ENCODE results near the gene PCYT2.
A peak's percentile ranks its signal among the peaks of the same experiment; 100 is the strongest.
"Not testable (repeated sequence)": the region's sequence is repeated elsewhere in the genome, so short reads cannot be mapped to it uniquely, and the experiment has no call there.

Gene PCYT2

GRCh38 chr17:81918333-81918669, 7.1 kb upstream of the PCYT2 start:
- DNase-seq (ENCODE audit: low spot score in 2 of 2); in situ Hi-C loops (cut with MboI; ENCODE audit: low sequenced_read_pairs); H3K27me3 ChIP-seq (ENCODE audit: low read depth); H3K4me1 ChIP-seq; H3K9me3 ChIP-seq: not testable (repeated sequence)
- peak overlapping the region; percentile 54 for H3K4me3 ChIP-seq
- peaks cover 52% of the 10 kb centered on the region for H3K36me3 ChIP-seq (replicated peaks)

GRCh38 chr17:81917565-81918332, 6.5 kb upstream of the PCYT2 start, which contains the start of gene SIRT7:
TSS of gene SIRT7 (minus strand) at chr17:81918176. CDS start at chr17:81918131, 45 bp downstream.
- Histone ChIP-seq H3K9me3 (no peaks in the 10 kb centered on the region), H3K36me3 (replicated peaks) (peaks cover 57% of the 10 kb centered on the region), H3K4me3 (peak within 1 kb of the TSS; percentile 54), H3K4me1 (peaks cover 7% of the 10 kb centered on the region), H3K27me3 (ENCODE audit: low read depth) (no peaks in the 10 kb centered on the region)
- DNase-seq (ENCODE audit: low spot score in 2 of 2), result peak; percentile 77 to 84
- in situ Hi-C loops (cut with MboI; ENCODE audit: low sequenced_read_pairs), result no loop called here

- peaks cover 51% of the 10 kb centered on the region for H3K36me3 ChIP-seq (replicated peaks)
- no peak for DNase-seq (ENCODE audit: low spot score in 2 of 2)
Measured at GRCh38 chr17:81916234-81917001, 5.2 kb upstream of the PCYT2 start.

GRCh38 chr17:81915331-81915730, 4.1 kb upstream of the PCYT2 start:
- in situ Hi-C loops (cut with MboI; ENCODE audit: low sequenced_read_pairs), result no loop called here
- Histone ChIP-seq H3K4me1 (peaks cover 7% of the 10 kb centered on the region), H3K4me3 (no peak overlapping the region), H3K36me3 (replicated peaks) (peaks cover 47% of the 10 kb centered on the region), H3K9me3 (no peaks in the 10 kb centered on the region), H3K27me3 (ENCODE audit: low read depth) (no peaks in the 10 kb centered on the region)
- no peak for DNase-seq (ENCODE audit: low spot score in 2 of 2)

More at GRCh38 chr17:81916234-81917001, 5.2 kb upstream of the PCYT2 start:
- in situ Hi-C loops (cut with MboI; ENCODE audit: low sequenced_read_pairs), result no loop called here
- no peaks in the 10 kb centered on the region for H3K27me3 ChIP-seq (ENCODE audit: low read depth)
- H3K4me1 ChIP-seq, result peaks cover 7% of the 10 kb centered on the region
- H3K4me3 ChIP-seq, result peak overlapping the region; percentile 54
- no peaks in the 10 kb centered on the region for H3K9me3 ChIP-seq

- in situ Hi-C loops (cut with MboI; ENCODE audit: low sequenced_read_pairs), result no loop called here
- H3K27me3 ChIP-seq (ENCODE audit: low read depth), result no peaks in the 10 kb centered on the region
- peaks cover 7% of the 10 kb centered on the region for H3K4me1 ChIP-seq
- H3K4me3 ChIP-seq, result no peak overlapping the region
- no peak for DNase-seq (ENCODE audit: low spot score in 2 of 2)
- peaks cover 47% of the 10 kb centered on the region for H3K36me3 ChIP-seq (replicated peaks)
- no peaks in the 10 kb centered on the region for H3K9me3 ChIP-seq
Measured at GRCh38 chr17:81914103-81914850, 3.1 kb upstream of the PCYT2 start.

GRCh38 chr17:81913394-81914102, 2.3 kb upstream of the PCYT2 start:
- no peaks in the 10 kb centered on the region for H3K9me3 ChIP-seq
- H3K36me3 ChIP-seq (replicated peaks), result peaks cover 49% of the 10 kb centered on the region
- no peak for DNase-seq (ENCODE audit: low spot score in 2 of 2)
- H3K4me1 ChIP-seq, result peaks cover 7% of the 10 kb centered on the region
- in situ Hi-C loops (cut with MboI; ENCODE audit: low sequenced_read_pairs), result no loop called here
- H3K27me3 ChIP-seq (ENCODE audit: low read depth), result no peaks in the 10 kb centered on the region
- H3K4me3 ChIP-seq, result no peak overlapping the region

- Histone ChIP-seq H3K36me3 (replicated peaks) (peaks cover 56% of the 10 kb centered on the region), H3K27me3 (ENCODE audit: low read depth) (no peaks in the 10 kb centered on the region), H3K9me3 (no peaks in the 10 kb centered on the region), H3K4me3 (no peak overlapping the region), H3K4me1 (peaks cover 7% of the 10 kb centered on the region)
- in situ Hi-C loops (cut with MboI; ENCODE audit: low sequenced_read_pairs), result no loop called here
- DNase-seq (ENCODE audit: low spot score in 2 of 2), result no peak
Measured at GRCh38 chr17:81912441-81913309, 1.5 kb upstream of the PCYT2 start.

GRCh38 chr17:81911969-81912368, 770 bp upstream of the PCYT2 start:
- Histone ChIP-seq H3K4me3 (peak overlapping the region; percentile 17; the same call in 1 of the 2 replicates), H3K36me3 (replicated peaks) (peaks cover 59% of the 10 kb centered on the region), H3K9me3 (no peaks in the 10 kb centered on the region), H3K27me3 (ENCODE audit: low read depth) (no peaks in the 10 kb centered on the region), H3K4me1 (peaks cover 4% of the 10 kb centered on the region)
- DNase-seq (ENCODE audit: low spot score in 2 of 2), result no peak
- in situ Hi-C loops (cut with MboI; ENCODE audit: low sequenced_read_pairs), result no loop called here

- in situ Hi-C loops (cut with MboI; ENCODE audit: low sequenced_read_pairs), result no loop called here
- peak in 1 of 2 experiments; percentile 37 for DNase-seq (ENCODE audit: low spot score in 2 of 2)
- no peaks in the 10 kb centered on the region for H3K4me1 ChIP-seq
- H3K9me3 ChIP-seq, result no peaks in the 10 kb centered on the region
- peaks cover 59% of the 10 kb centered on the region for H3K36me3 ChIP-seq (replicated peaks)
- no peaks in the 10 kb centered on the region for H3K27me3 ChIP-seq (ENCODE audit: low read depth)
- H3K4me3 ChIP-seq, result peak overlapping the region; percentile 70
Measured at GRCh38 chr17:81910840-81911276, 341 bp downstream of the PCYT2 start.

- Histone ChIP-seq H3K4me3 (peak overlapping the region; percentile 70), H3K27me3 (ENCODE audit: low read depth) (no peaks in the 10 kb centered on the region), H3K4me1 (no peaks in the 10 kb centered on the region), H3K36me3 (replicated peaks) (peaks cover 53% of the 10 kb centered on the region), H3K9me3 (no peaks in the 10 kb centered on the region)
- no peak for DNase-seq (ENCODE audit: low spot score in 2 of 2)
- in situ Hi-C loops (cut with MboI; ENCODE audit: low sequenced_read_pairs), result no loop called here
Measured at GRCh38 chr17:81909966-81910839, 996 bp downstream of the PCYT2 start.

- H3K9me3 ChIP-seq, result no peaks in the 10 kb centered on the region
- in situ Hi-C loops (cut with MboI; ENCODE audit: low sequenced_read_pairs), result no loop called here
- no peaks in the 10 kb centered on the region for H3K4me1 ChIP-seq
- DNase-seq (ENCODE audit: low spot score in 2 of 2), result no peak
- no peaks in the 10 kb centered on the region for H3K27me3 ChIP-seq (ENCODE audit: low read depth)
- no peak overlapping the region for H3K4me3 ChIP-seq
- peaks cover 47% of the 10 kb centered on the region for H3K36me3 ChIP-seq (replicated peaks)
Measured at GRCh38 chr17:81909231-81909630, 2.0 kb downstream of the PCYT2 start.

- H3K9me3 ChIP-seq, result no peaks in the 10 kb centered on the region
- H3K4me1 ChIP-seq, result no peaks in the 10 kb centered on the region
- no peak for DNase-seq (ENCODE audit: low spot score in 2 of 2)
- H3K4me3 ChIP-seq, result no peak overlapping the region
- no peaks in the 10 kb centered on the region for H3K27me3 ChIP-seq (ENCODE audit: low read depth)
- in situ Hi-C loops (cut with MboI; ENCODE audit: low sequenced_read_pairs), result no loop called here
- peaks cover 46% of the 10 kb centered on the region for H3K36me3 ChIP-seq (replicated peaks)
Measured at GRCh38 chr17:81908793-81909192, 2.4 kb downstream of the PCYT2 start.

Measured in HAP-1 (cell line).